Upper lobe of left lung (tissue), 6 donors: ENCODE results near the gene PCDHGC5. TPM values are rescaled to one million over a fixed set of nuclear protein-coding genes. Genes with fewer than 3 reads are reported as not detected.

Source experiments
- ATAC-seq, 2 donors: fragments of 200-7000 bp; cut with Tn5 transposase; one replicate each; pipeline ENCODE4 v1.9.1; 2022; ENCODE audit warnings: mild to moderate bottlenecking in 2 of 2, moderate library complexity in 2 of 2; ENCODE audit not compliant: low FRiP score in 2 of 2
- DNase-seq, 2 donors: peaks; one replicate each; pipeline ENCODE4 v3.0.0-alpha.2; 2019 to 2020
- H3K27ac ChIP-seq, 4 donors: fragments of 200-600 bp; sonication (generic); one replicate each; pipeline ENCODE4 v1.5.1; 2016 to 2019
- H3K27me3 ChIP-seq, 4 donors: fragments of 200-600 bp; sonication (generic); one replicate each; pipeline ENCODE4 v1.5.1; 2017 to 2019
- H3K36me3 ChIP-seq, 4 donors: fragments of 200-600 bp; sonication (generic); one replicate each; pipeline ENCODE4 v1.5.1; 2016 to 2019
- H3K4me1 ChIP-seq, 4 donors: fragments of 200-600 bp; sonication (generic); one replicate each; pipeline ENCODE4 v1.5.1; 2018 to 2019
- H3K4me3 ChIP-seq, 4 donors: fragments of 200-600 bp; sonication (generic); one replicate each; pipeline ENCODE4 v1.5.1; 2017 to 2019; ENCODE audit warnings: mild to moderate bottlenecking in 2 of 4, moderate library complexity in 1 of 4
- H3K9me3 ChIP-seq, 4 donors: fragments of 200-600 bp; sonication (generic); one replicate each; pipeline ENCODE4 v1.5.1; 2018 to 2019
- CTCF ChIP-seq, 6 experiments: fragments of 450-650 bp in 4 of 6; fragments of 200-600 bp in 2 of 6; sonication (generic) in 2 of 6; IDR thresholded peaks; one replicate each; pipeline ENCODE4 v1.5.1; 2016 to 2019; ENCODE audit warnings: antibody characterized with exemption in 6 of 6
- EP300 ChIP-seq, 4 donors: sonication (generic); formaldehyde crosslinking; IDR thresholded peaks; one replicate each; pipeline ENCODE4 v1.5.1; 2017; ENCODE audit warnings: antibody characterized with exemption in 4 of 4, control low read depth in 2 of 4
- POLR2A ChIP-seq, 4 donors: fragments of 450-650 bp; IDR thresholded peaks; one replicate each; pipeline ENCODE4 v1.5.1; 2016 to 2017; ENCODE audit warnings: antibody characterized with exemption in 4 of 4, mild to moderate bottlenecking in 2 of 4
- POLR2AphosphoS5 ChIP-seq, 2 donors: sonication (generic); formaldehyde crosslinking; IDR thresholded peaks; one replicate each; pipeline ENCODE4 v1.5.1; 2017; ENCODE audit warnings: antibody characterized with exemption in 2 of 2
- WGBS, 2 donors: methylation state at CpG; one replicate each; pipeline ENCODE4 v1.1.5; 2017 to 2018; 5-methylcytosine and 5-hydroxymethylcytosine counted together
- total RNA-seq, 6 donors: library from RNA; depleted of rRNA in 4 of 6; stranded (reverse); fragments of >200 nt in 4 of 6; gene quantifications; one replicate each; pipeline versions ENCODE4 v1.1.0 to v1.2.1, GENCODE V29; 2016 to 2021
- donor health status: DM: no; HTN: no; CAD: no; lungs with moderate emphysema.
- donor health status: DM: no; HTN: yes; CAD: no; lungs with severe emphysema.

Gene PCDHGC5
- total RNA-seq, 6 donors from 2014 or later, result 0.61 to 11.5 (median 1.4) TPM

- peak overlapping the region in 3 of 4 donors; percentile 57 to 92 (median 91) for H3K27ac ChIP-seq
- 84 to 93% methylated on average over 4 of the region's 4 CpGs for WGBS, 2 donors
- TF ChIP-seq POLR2AphosphoS5 (IDR thresholded peaks at IDR 0.05) (no peak), CTCF (IDR thresholded peaks at IDR 0.05) (no peak)
These were observed 27.2 kb downstream of the PCDHGC5 start for GRCh38 chr5:141515946-141516671.

GRCh38 chr5:141516672-141517025 lies 27.8 kb downstream of the PCDHGC5 start:
- ATAC-seq, result no peak
- DNase-seq, result peak in 1 of 2 donors; percentile 60
- Histone ChIP-seq H3K27me3 (no peaks in the 10 kb centered on the region), H3K4me3 (no peak overlapping the region), H3K27ac (peak overlapping the region in 3 of 4 donors; percentile 57 to 92 (median 91)), H3K9me3 (no peaks in the 10 kb centered on the region), H3K36me3 (peaks cover 2 to 58% (median 23%) of the 10 kb centered on the region in 4 donors), H3K4me1 (peaks cover 64 to 83% (median 74%) of the 10 kb centered on the region in 4 donors)
- 84 to 90% methylated on average over 3 to 8 of the region's 8 CpGs for WGBS, 2 donors
- TF ChIP-seq POLR2A (IDR thresholded peaks at IDR 0.05) (no peak), CTCF (IDR thresholded peaks at IDR 0.05) (no peak), POLR2AphosphoS5 (IDR thresholded peaks at IDR 0.05) (no peak), EP300 (IDR thresholded peaks at IDR 0.05) (no peak)

More at GRCh38 chr5:141515946-141516671, 27.2 kb downstream of the PCDHGC5 start:
- H3K9me3 ChIP-seq, result no peaks in the 10 kb centered on the region
- ATAC-seq (no peak), DNase-seq (no peak)
- no peaks in the 10 kb centered on the region for H3K27me3 ChIP-seq
- H3K36me3 ChIP-seq, result peaks cover 2 to 63% (median 23%) of the 10 kb centered on the region in 4 donors
- no peak overlapping the region for H3K4me3 ChIP-seq
- peaks cover 59 to 77% (median 68%) of the 10 kb centered on the region in 4 donors for H3K4me1 ChIP-seq

- WGBS, 2 donors, result 77 to 83% methylated on average over 8 of the region's 8 CpGs
- H3K9me3 ChIP-seq, result no peaks in the 10 kb centered on the region
- ATAC-seq, result no peak
These were observed 28.4 kb downstream of the PCDHGC5 start for GRCh38 chr5:141517312-141517711.

GRCh38 chr5:141517880-141518617 lies 29.2 kb downstream of the PCDHGC5 start:
- H3K27me3 ChIP-seq, result no peaks in the 10 kb centered on the region
- H3K4me3 ChIP-seq, result no peak overlapping the region
- H3K9me3 ChIP-seq, result no peaks in the 10 kb centered on the region
- no peak for DNase-seq
- ATAC-seq, result no peak
- 83 to 88% methylated on average over 11 of the region's 11 CpGs for WGBS, 2 donors
- TF ChIP-seq CTCF (IDR thresholded peaks at IDR 0.05) (no peak), POLR2AphosphoS5 (IDR thresholded peaks at IDR 0.05) (peak; percentile 53 to 54)
- peaks cover 2 to 65% (median 28%) of the 10 kb centered on the region in 4 donors for H3K36me3 ChIP-seq
- H3K4me1 ChIP-seq, result peaks cover 62 to 94% (median 80%) of the 10 kb centered on the region in 4 donors
- peak overlapping the region; percentile 12 to 92 (median 49) for H3K27ac ChIP-seq

More at GRCh38 chr5:141517312-141517711, 28.4 kb downstream of the PCDHGC5 start:
- TF ChIP-seq POLR2A (IDR thresholded peaks at IDR 0.05) (no peak), POLR2AphosphoS5 (IDR thresholded peaks at IDR 0.05) (no peak), EP300 (IDR thresholded peaks at IDR 0.05) (no peak), CTCF (IDR thresholded peaks at IDR 0.05) (no peak)
- no peak for DNase-seq
- Histone ChIP-seq H3K4me1 (peaks cover 68 to 89% (median 78%) of the 10 kb centered on the region in 4 donors), H3K4me3 (no peak overlapping the region), H3K27me3 (no peaks in the 10 kb centered on the region), H3K27ac (peak overlapping the region in 3 of 4 donors; percentile 49 to 92 (median 57)), H3K36me3 (peaks cover 2 to 58% (median 25%) of the 10 kb centered on the region in 4 donors)
